HepG2 (cell line): ENCODE data around the gene CAMK2D. TPM values are rescaled to one million over a fixed set of nuclear protein-coding genes. Genes with fewer than 3 reads are reported as not detected.

Experiments
- GMEB2 ChIP-seq: IDR thresholded peaks from 2 replicates; pipeline ENCODE4 v1.6.1; 2016; ENCODE audit warnings: missing biosample characterization, missing genetic modification reagents, low read depth
- GZF1 ChIP-seq: sonication (generic); formaldehyde crosslinking; IDR thresholded peaks from 2 replicates; pipeline ENCODE4 v1.5.1; 2020; ENCODE audit warnings: mild to moderate bottlenecking, missing genetic modification reagents
- HMG20B ChIP-seq: conservative IDR thresholded peaks from 2 replicates; pipeline ENCODE4 v1.6.1; 2016; ENCODE audit warnings: missing genetic modification reagents, missing compliant biosample characterization
- JDP2 ChIP-seq: sonication (generic); formaldehyde crosslinking; IDR thresholded peaks from 2 replicates; pipeline ENCODE4 v1.8.1; 2022; ENCODE audit warnings: missing genetic modification reagents, borderline replicate concordance
- ZBTB38 ChIP-seq: sonication (generic); formaldehyde crosslinking; IDR thresholded peaks from 2 replicates; pipeline ENCODE4 v1.5.1; 2020; ENCODE audit warnings: mild to moderate bottlenecking, missing genetic modification reagents
- ZNF761 ChIP-seq: sonication (generic); formaldehyde crosslinking; conservative IDR thresholded peaks from 2 replicates; pipeline ENCODE4 v1.4.0; 2020; ENCODE audit warnings: mild to moderate bottlenecking, missing genetic modification reagents
- ZNF879 ChIP-seq: sonication (generic); formaldehyde crosslinking; IDR thresholded peaks from 2 replicates; pipeline ENCODE4 v1.8.1; 2023; ENCODE audit warnings: missing genetic modification reagents
- ZSCAN21 ChIP-seq: sonication (generic); formaldehyde crosslinking; IDR thresholded peaks from 2 replicates; pipeline ENCODE4 v1.8.0; 2022; ENCODE audit warnings: mild to moderate bottlenecking, missing genetic modification reagents, moderate library complexity, borderline replicate concordance
- polyA plus RNA-seq, 8 experiments: library from polyadenylated mRNA; depleted of rRNA in 3 of 8; stranded (reverse) in 7 of 8; unstranded in 1 of 8; fragments of >200 nt; fragmentation: Illumina TruSeq in 4 of 8; extraction: Trizol in 4 of 8; gene quantifications; 2 replicates each; pipeline versions ENCODE4 v1.2.1 to v1.2.3, GENCODE V29; 2011 to 2016; ENCODE audit warnings: low read depth in 4 of 8, missing spikeins in 1 of 8, mixed read lengths in 1 of 8; ENCODE audit not compliant: insufficient read depth in 1 of 8
- total RNA-seq, 5 experiments: library from RNA; depleted of rRNA; stranded (reverse); fragments of >200 nt; fragmentation: Illumina TruSeq; extraction: Trizol; gene quantifications; 2 replicates each; pipeline ENCODE4 v1.2.3, GENCODE V29; 2016; ENCODE audit warnings: low read depth in 1 of 5
- TF ChIP-seq, protein P1 (sequence below), 2 experiments: sonication (generic) in 1 of 2; formaldehyde crosslinking in 1 of 2; IDR thresholded peaks; 2 replicates each; pipeline versions ENCODE4 v1.5.1 to v1.6.1; 2011 to 2020; ENCODE audit warnings: borderline replicate concordance in 1 of 2, low read depth in 1 of 2, low read length in 1 of 2, mild to moderate bottlenecking in 1 of 2, missing genetic modification reagents in 1 of 2, moderate library complexity in 1 of 2
- TF ChIP-seq, protein P2 (sequence below): IDR thresholded peaks from 2 replicates; pipeline ENCODE4 v1.4.0; 2020; ENCODE audit warnings: mild to moderate bottlenecking, missing genetic modification reagents
- TF ChIP-seq, protein P3 (sequence below): sonication (generic); formaldehyde crosslinking; conservative IDR thresholded peaks from 2 replicates; pipeline ENCODE4 v1.4.0; 2020; ENCODE audit warnings: missing genetic modification reagents

Gene CAMK2D
- total and polyA plus RNA-seq, 2 of the 13 experiments (the other 11 are each of a cell fraction or from before 2014, with no cell fraction given): 18.0 to 65.4 TPM

- TF ChIP-seq GMEB2 (CRISPR knock-in tag) (no peak), GZF1 (CRISPR knock-in tag) (no peak), JDP2 (CRISPR knock-in tag) (no peak), ZBTB38 (CRISPR knock-in tag) (no peak), HMG20B (no peak), ZNF879 (CRISPR knock-in tag) (no peak), ZSCAN21 (no peak), ZNF761 (CRISPR knock-in tag) (no peak)
- TF ChIP-seq, protein P1, sequence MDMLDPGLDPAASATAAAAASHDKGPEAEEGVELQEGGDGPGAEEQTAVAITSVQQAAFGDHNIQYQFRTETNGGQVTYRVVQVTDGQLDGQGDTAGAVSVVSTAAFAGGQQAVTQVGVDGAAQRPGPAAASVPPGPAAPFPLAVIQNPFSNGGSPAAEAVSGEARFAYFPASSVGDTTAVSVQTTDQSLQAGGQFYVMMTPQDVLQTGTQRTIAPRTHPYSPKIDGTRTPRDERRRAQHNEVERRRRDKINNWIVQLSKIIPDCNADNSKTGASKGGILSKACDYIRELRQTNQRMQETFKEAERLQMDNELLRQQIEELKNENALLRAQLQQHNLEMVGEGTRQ (IDR thresholded peaks at IDR 0.05; ENCODE audit: low read depth, low read length): no peak
- TF ChIP-seq, protein P1 (CRISPR knock-in tag; IDR thresholded peaks at IDR 0.05; ENCODE audit: borderline replicate concordance): no peak
- TF ChIP-seq, protein P2, sequence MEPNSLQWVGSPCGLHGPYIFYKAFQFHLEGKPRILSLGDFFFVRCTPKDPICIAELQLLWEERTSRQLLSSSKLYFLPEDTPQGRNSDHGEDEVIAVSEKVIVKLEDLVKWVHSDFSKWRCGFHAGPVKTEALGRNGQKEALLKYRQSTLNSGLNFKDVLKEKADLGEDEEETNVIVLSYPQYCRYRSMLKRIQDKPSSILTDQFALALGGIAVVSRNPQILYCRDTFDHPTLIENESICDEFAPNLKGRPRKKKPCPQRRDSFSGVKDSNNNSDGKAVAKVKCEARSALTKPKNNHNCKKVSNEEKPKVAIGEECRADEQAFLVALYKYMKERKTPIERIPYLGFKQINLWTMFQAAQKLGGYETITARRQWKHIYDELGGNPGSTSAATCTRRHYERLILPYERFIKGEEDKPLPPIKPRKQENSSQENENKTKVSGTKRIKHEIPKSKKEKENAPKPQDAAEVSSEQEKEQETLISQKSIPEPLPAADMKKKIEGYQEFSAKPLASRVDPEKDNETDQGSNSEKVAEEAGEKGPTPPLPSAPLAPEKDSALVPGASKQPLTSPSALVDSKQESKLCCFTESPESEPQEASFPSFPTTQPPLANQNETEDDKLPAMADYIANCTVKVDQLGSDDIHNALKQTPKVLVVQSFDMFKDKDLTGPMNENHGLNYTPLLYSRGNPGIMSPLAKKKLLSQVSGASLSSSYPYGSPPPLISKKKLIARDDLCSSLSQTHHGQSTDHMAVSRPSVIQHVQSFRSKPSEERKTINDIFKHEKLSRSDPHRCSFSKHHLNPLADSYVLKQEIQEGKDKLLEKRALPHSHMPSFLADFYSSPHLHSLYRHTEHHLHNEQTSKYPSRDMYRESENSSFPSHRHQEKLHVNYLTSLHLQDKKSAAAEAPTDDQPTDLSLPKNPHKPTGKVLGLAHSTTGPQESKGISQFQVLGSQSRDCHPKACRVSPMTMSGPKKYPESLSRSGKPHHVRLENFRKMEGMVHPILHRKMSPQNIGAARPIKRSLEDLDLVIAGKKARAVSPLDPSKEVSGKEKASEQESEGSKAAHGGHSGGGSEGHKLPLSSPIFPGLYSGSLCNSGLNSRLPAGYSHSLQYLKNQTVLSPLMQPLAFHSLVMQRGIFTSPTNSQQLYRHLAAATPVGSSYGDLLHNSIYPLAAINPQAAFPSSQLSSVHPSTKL (CRISPR knock-in tag): no peak
- TF ChIP-seq, protein P3, sequence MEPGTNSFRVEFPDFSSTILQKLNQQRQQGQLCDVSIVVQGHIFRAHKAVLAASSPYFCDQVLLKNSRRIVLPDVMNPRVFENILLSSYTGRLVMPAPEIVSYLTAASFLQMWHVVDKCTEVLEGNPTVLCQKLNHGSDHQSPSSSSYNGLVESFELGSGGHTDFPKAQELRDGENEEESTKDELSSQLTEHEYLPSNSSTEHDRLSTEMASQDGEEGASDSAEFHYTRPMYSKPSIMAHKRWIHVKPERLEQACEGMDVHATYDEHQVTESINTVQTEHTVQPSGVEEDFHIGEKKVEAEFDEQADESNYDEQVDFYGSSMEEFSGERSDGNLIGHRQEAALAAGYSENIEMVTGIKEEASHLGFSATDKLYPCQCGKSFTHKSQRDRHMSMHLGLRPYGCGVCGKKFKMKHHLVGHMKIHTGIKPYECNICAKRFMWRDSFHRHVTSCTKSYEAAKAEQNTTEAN (CRISPR knock-in tag): no peak
These were observed 167.3 kb downstream of the CAMK2D start (continued) for GRCh38 chr4:113594231-113594556.
